K562 (cell line): ENCODE measurements around the gene ZNF791. TPM values are rescaled to one million over a fixed set of nuclear protein-coding genes. Genes with fewer than 3 reads are reported as not detected.

Experiments
- ATAC-seq: fragments of 200-7000 bp; cut with Tn5 transposase; 3 replicates; pipeline ENCODE4 v1.9.1; 2020; ENCODE audit warnings: moderate library complexity
- BruUV-seq: library from RNA; stranded (reverse); fragments of 400-500 nt; replicated peaks from 2 replicates; lab custom pipeline; 2021; lab: Mats Ljungman, UMichigan
- CTCF ChIA-PET: fragments of 300-600 bp; formaldehyde crosslinking; extraction: SDS; loops from one replicate; lab custom pipeline; 2021; ENCODE audit warnings: low intra/inter-chr PET ratio; lab: Yijun Ruan, JAX
- POLR2A ChIA-PET: fragments of 300-600, 350-650 bp; sonication (Branson Sonifier 250); formaldehyde crosslinking; extraction: SDS; loops from one replicate; lab custom pipeline; 2021; ENCODE audit warnings: antibody characterized with exemption, inconsistent platforms; lab: Yijun Ruan, JAX
- DNase-seq, 4 experiments: peaks; one replicate each; pipeline versions ENCODE4 v3.0.0 to v3.0.0-alpha.2; 2011 to 2018; ENCODE audit warnings: low spot score in 3 of 4, mixed read lengths in 3 of 4; ENCODE audit errors: extremely low read depth in 1 of 4
- FAIRE-seq: peaks from 2 replicates; lab custom pipeline; 2011; peaks lifted over from hg19 to GRCh38; lab: Jason Lieb, UNC
- H2AFZ ChIP-seq: 2 replicates; pipeline ENCODE4 v1.6.0; 2011; ENCODE audit warnings: low read depth, low read length, control low read depth, inconsistent platforms
- H3K27ac ChIP-seq: fragments of 200-600 bp; 3 replicates; pipeline ENCODE4 v1.8.0; 2011; ENCODE audit warnings: low read depth, mild to moderate bottlenecking, control low read depth, inconsistent platforms, low read length, moderate library complexity, mixed read lengths; ENCODE audit errors: extremely low read depth
- H3K27me3 ChIP-seq, 2 experiments: fragments of 300-600 bp in 1 of 2; 2 replicates in 1 of 2; 3 replicates in 1 of 2; pipeline versions ENCODE4 v1.6.0 to v1.8.0; 2011; ENCODE audit warnings: inconsistent platforms in 2 of 2, low read length in 2 of 2, mild to moderate bottlenecking in 1 of 2, mixed read lengths in 1 of 2, moderate library complexity in 1 of 2; ENCODE audit not compliant: control insufficient read depth in 2 of 2, insufficient read depth in 2 of 2
- H3K36me3 ChIP-seq: fragments of 300-600 bp; 3 replicates; pipeline ENCODE4 v1.8.0; 2011; ENCODE audit warnings: mild to moderate bottlenecking, low read length, inconsistent platforms; ENCODE audit not compliant: control insufficient read depth, insufficient read depth
- H3K4me1 ChIP-seq, 2 experiments: fragments of 200-600 bp in 1 of 2; replicated peaks in 1 of 2; 2 replicates in 1 of 2; 3 replicates in 1 of 2; pipeline versions ENCODE4 v1.5.1 to v1.8.0; 2011; ENCODE audit warnings: inconsistent platforms in 2 of 2, low read length in 2 of 2, mild to moderate bottlenecking in 1 of 2, mixed read lengths in 1 of 2, moderate library complexity in 1 of 2; ENCODE audit not compliant: control insufficient read depth in 2 of 2, insufficient read depth in 2 of 2
- H3K4me2 ChIP-seq: 2 replicates; pipeline ENCODE4 v1.6.1; 2011; ENCODE audit warnings: low read length, control low read depth, inconsistent platforms, mixed read lengths; ENCODE audit not compliant: insufficient read depth
- H3K4me3 ChIP-seq: fragments of 200-600 bp; sonication (generic), shearing (Covaris generic); 2 replicates; pipeline ENCODE4 v1.5.1; 2016; ENCODE audit warnings: control low read depth, inconsistent platforms
- H3K79me2 ChIP-seq: fragments of 200-600 bp; 3 replicates; pipeline ENCODE4 v1.8.0; 2011; ENCODE audit warnings: low read length, inconsistent platforms; ENCODE audit not compliant: control insufficient read depth, insufficient read depth
- H3K9ac ChIP-seq, 2 experiments: 2 replicates each; pipeline versions ENCODE4 v1.6.0 to v1.6.1; 2011; ENCODE audit warnings: low read depth in 2 of 2, low read length in 2 of 2, control low read depth in 1 of 2, inconsistent platforms in 1 of 2, mild to moderate bottlenecking in 1 of 2, mixed read lengths in 1 of 2; ENCODE audit not compliant: insufficient read depth in 1 of 2
- H3K9me1 ChIP-seq: one replicate; pipeline ENCODE4 v1.6.0; 2011; ENCODE audit warnings: inconsistent platforms, mild to moderate bottlenecking, low read length, moderate library complexity; ENCODE audit not compliant: control insufficient read depth, insufficient read depth
- H3K9me3 ChIP-seq: replicated peaks from 2 replicates; pipeline ENCODE4 v1.5.1; 2011; ENCODE audit warnings: low read depth, low read length, inconsistent platforms; ENCODE audit not compliant: control insufficient read depth, insufficient read depth
- H4K20me1 ChIP-seq: replicated peaks from 2 replicates; pipeline ENCODE4 v1.6.1; 2011; ENCODE audit warnings: low read length, inconsistent platforms, mixed read lengths; ENCODE audit not compliant: control insufficient read depth, insufficient read depth
- ELF1 ChIP-seq: fragments of 200-800 bp; sonication (Bioruptor generic); IDR thresholded peaks from 2 replicates; pipeline ENCODE4 v1.6.1; 2016; ENCODE audit warnings: missing genetic modification characterization, missing compliant biosample characterization
- FOXJ2 ChIP-seq: fragments of 200-800 bp; sonication (Bioruptor generic); IDR thresholded peaks from 2 replicates; pipeline ENCODE4 v1.6.1; 2016; ENCODE audit warnings: missing genetic modification characterization, missing compliant biosample characterization
- HMG20A ChIP-seq: fragments of 450-650 bp; formaldehyde crosslinking; conservative IDR thresholded peaks from 2 replicates; pipeline ENCODE4 v1.4.0; 2020; ENCODE audit warnings: mild to moderate bottlenecking, mixed read lengths
- MCM2 ChIP-seq: fragments of 450-650 bp; IDR thresholded peaks from 2 replicates; pipeline ENCODE4 v1.6.1; 2017; ENCODE audit warnings: low read depth, mild to moderate bottlenecking
- MEF2A ChIP-seq: IDR thresholded peaks from 2 replicates; pipeline ENCODE4 v1.6.1; 2011; ENCODE audit warnings: low read depth, mild to moderate bottlenecking, low read length, moderate library complexity; ENCODE audit not compliant: control insufficient read depth
- NKRF ChIP-seq: fragments of 450-650 bp; IDR thresholded peaks from 2 replicates; pipeline ENCODE4 v1.6.1; 2016; ENCODE audit warnings: borderline replicate concordance
- RBM22 ChIP-seq: fragments of 200-400 bp; formaldehyde crosslinking; IDR thresholded peaks from 2 replicates; pipeline ENCODE4 v1.6.1; 2018; ENCODE audit warnings: low read length, low read depth; ENCODE audit not compliant: poor library complexity, severe bottlenecking
- RCOR1 ChIP-seq, 2 experiments: IDR thresholded peaks; 2 replicates each; pipeline ENCODE4 v1.6.1; 2012; ENCODE audit warnings: low read depth in 2 of 2, low read length in 2 of 2, borderline replicate concordance in 1 of 2, improper control_type of control experiment in 1 of 2
- SETDB1 ChIP-seq: IDR thresholded peaks from one replicate; pipeline ENCODE4 v1.6.1; 2012; ENCODE audit warnings: low read length, control low read depth, inconsistent platforms
- TRIM24 ChIP-seq, 2 experiments: fragments of 450-650 bp; IDR thresholded peaks; 2 replicates each; pipeline ENCODE4 v1.6.1; 2016
- XRCC3 ChIP-seq: fragments of 450-650 bp; IDR thresholded peaks from 2 replicates; pipeline ENCODE4 v1.6.1; 2017; ENCODE audit warnings: mild to moderate bottlenecking, moderate library complexity
- ZBTB7A ChIP-seq: IDR thresholded peaks from 2 replicates; pipeline ENCODE4 v1.6.1; 2011; ENCODE audit warnings: low read depth, mild to moderate bottlenecking, low read length, moderate library complexity, borderline replicate concordance; ENCODE audit not compliant: control insufficient read depth
- ZNF124 ChIP-seq: sonication (generic); formaldehyde crosslinking; IDR thresholded peaks from 2 replicates; pipeline ENCODE4 v1.8.1; 2022; ENCODE audit warnings: missing genetic modification reagents
- ZNF274 ChIP-seq: IDR thresholded peaks from 2 replicates; pipeline ENCODE4 v1.6.1; 2011; ENCODE audit warnings: low read depth, mild to moderate bottlenecking, low read length, moderate library complexity, borderline replicate concordance
- ZNF311 ChIP-seq: fragments of 250-450 bp; sonication (Bioruptor Pico); IDR thresholded peaks from 2 replicates; pipeline ENCODE4 v1.4.0; 2020; ENCODE audit warnings: mild to moderate bottlenecking, moderate library complexity
- ZNF551 ChIP-seq: fragments of 250-450 bp; sonication (Bioruptor Pico); IDR thresholded peaks from 2 replicates; pipeline ENCODE4 v1.5.0; 2021; ENCODE audit warnings: mild to moderate bottlenecking, moderate library complexity
- ZNF77 ChIP-seq: fragments of 250-450 bp; sonication (Bioruptor Pico); IDR thresholded peaks from 2 replicates; pipeline ENCODE4 v1.5.0; 2020
- WGBS: fragments of 100-300 bp; shearing (Covaris generic); methylation state at CpG from one replicate; pipeline ENCODE4 v1.1.6; 2016; ENCODE audit warnings: low coverage, mixed read lengths; ENCODE audit not compliant: insufficient coverage; ENCODE audit errors: missing lambda C conversion rate; 5-methylcytosine and 5-hydroxymethylcytosine counted together
- in situ Hi-C: fragments of 300-500 bp; cut with MboI; formaldehyde crosslinking; loops from 4 replicates; pipeline ENCODE4 v1.15.0; 2018; ENCODE audit warnings: inconsistent platforms, mixed read lengths
- intact Hi-C: fragments of 100-400 bp; cut with micrococcal nuclease; formaldehyde crosslinking; loops from 2 replicates; pipeline ENCODE4 v1.14.2; 2022
- polyA plus RNA-seq, 8 experiments: library from polyadenylated mRNA; depleted of rRNA in 4 of 8; stranded (reverse) in 5 of 8; unstranded in 3 of 8; fragments of >200 nt; fragmentation: Nextera tagmentation in 2 of 8; fragmentation: Illumina TruSeq in 1 of 8; extraction: Ambion mirVana in 2 of 8; extraction: Trizol in 1 of 8; gene quantifications; 2 replicates each; pipeline versions ENCODE4 v1.2.1 to v1.2.3, GENCODE V29; 2011 to 2014; ENCODE audit warnings: inconsistent platforms in 1 of 8, missing spikeins in 1 of 8
- total RNA-seq, 7 experiments: library from RNA; depleted of rRNA in 6 of 7; stranded (reverse); fragments of >200 nt in 6 of 7; fragmentation: Illumina TruSeq in 2 of 7; extraction: Trizol in 2 of 7; gene quantifications; 2 replicates each; pipeline versions ENCODE4 v1.2.1 to v1.2.3, GENCODE V29; 2011 to 2021; ENCODE audit warnings: low replicate concordance in 1 of 7

The ZNF791 gene
- total and polyA plus RNA-seq, 9 of the 15 experiments (the other 6 are each of a cell fraction or from before 2014, with no cell fraction given), result 7.8 to 22.7 (median 13.1) TPM

DNA sequence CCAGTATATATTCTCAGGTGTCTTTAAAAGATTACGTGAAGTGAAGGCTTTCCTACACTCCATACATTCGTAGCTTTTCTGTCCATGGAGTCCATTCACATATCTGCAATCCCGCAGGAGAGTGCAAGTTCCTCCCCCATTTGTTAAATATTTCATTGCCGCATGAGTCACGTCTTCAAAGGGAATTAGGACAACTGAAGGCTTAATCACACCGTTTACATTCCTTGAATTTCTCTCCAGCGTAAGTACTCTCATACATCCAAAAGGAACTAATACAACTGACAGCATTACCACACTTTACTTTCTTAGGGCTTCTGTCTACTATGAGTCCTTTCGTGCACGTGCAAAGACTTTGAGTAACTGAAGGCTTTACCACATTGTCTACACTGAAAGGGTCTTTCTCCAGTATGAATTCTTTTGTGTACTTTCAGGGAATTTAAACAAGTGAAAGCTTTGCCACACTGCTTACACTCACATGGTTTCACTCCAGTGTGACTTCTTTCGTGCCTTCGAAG is 30.5 kb upstream of the ZNF791 start:
- ChIA-PET POLR2A (no interaction called here), CTCF (no interaction called here)
- Histone ChIP-seq H3K9ac (no peak overlapping the region), H3K27me3 (no peaks in the 10 kb centered on the region), H2AFZ (no peak overlapping the region), H3K4me1 (no peaks in the 10 kb centered on the region; a peak in 1 of 5 replicates), H3K79me2 (no peaks in the 10 kb centered on the region), H3K4me2 (no peak overlapping the region), H3K36me3 (peaks cover 19% of the 10 kb centered on the region), H3K9me3 (peaks cover 18% of the 10 kb centered on the region), H3K27ac (no peak overlapping the region), H3K9me1 (no peaks in the 10 kb centered on the region), H4K20me1 (no peaks in the 10 kb centered on the region), H3K4me3 (no peak overlapping the region)
- no peak for TF ChIP-seq HMG20A (CRISPR knock-in tag)
- TF ChIP-seq ZNF274, result 0 out of 2 replicates have a peak, but pooled peaks have one; percentile 20
- no TSS peak for BruUV-seq
- no peak for FAIRE-seq
- WGBS, result 91% methylated on average over 11 of the region's 11 CpGs
- intact Hi-C loops (no loop called here), in situ Hi-C loops (no loop called here)
- no peak for DNase-seq
- no peak for ATAC-seq

DNA sequence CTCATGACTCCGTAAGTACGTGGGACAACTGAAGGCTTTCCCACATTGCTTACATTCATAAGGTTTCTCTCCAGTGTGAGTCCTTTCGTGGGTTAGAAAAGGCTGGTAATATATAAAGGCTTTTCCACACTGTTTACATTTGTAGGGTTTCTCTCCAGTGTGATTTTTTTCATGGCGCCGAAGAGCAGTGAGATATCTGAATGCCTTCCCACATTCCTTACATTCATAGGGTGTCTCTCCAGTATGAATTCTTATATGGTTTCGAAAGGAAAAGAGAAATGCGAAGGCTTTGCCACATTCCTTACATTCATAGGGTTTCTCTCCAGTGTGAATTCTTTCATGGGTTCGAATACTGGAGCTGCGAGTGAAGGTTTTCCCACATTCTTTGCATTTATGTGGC is 29.6 kb upstream of the ZNF791 start:
- H3K36me3 ChIP-seq, result peaks cover 19% of the 10 kb centered on the region
- no peaks in the 10 kb centered on the region for H3K27me3 ChIP-seq
- ChIA-PET POLR2A (no interaction called here), CTCF (no interaction called here)
- no peak for DNase-seq
- in situ Hi-C loops, result no loop called here
- H2AFZ ChIP-seq, result no peak overlapping the region
- no peak for ATAC-seq
- no peaks in the 10 kb centered on the region for H4K20me1 ChIP-seq
- FAIRE-seq, result no peak
- H3K4me3 ChIP-seq, result no peak overlapping the region
- 88% methylated on average over 9 of the region's 9 CpGs for WGBS
- H3K79me2 ChIP-seq, result no peaks in the 10 kb centered on the region
- H3K9ac ChIP-seq, result no peak overlapping the region
- no peaks in the 10 kb centered on the region for H3K4me1 ChIP-seq
- no peak overlapping the region for H3K4me2 ChIP-seq
- no peak overlapping the region for H3K27ac ChIP-seq
- H3K9me1 ChIP-seq, result no peaks in the 10 kb centered on the region
- BruUV-seq, result no TSS peak
- intact Hi-C loops, result no loop called here
- peaks cover 18% of the 10 kb centered on the region for H3K9me3 ChIP-seq
- no peak for TF ChIP-seq NKRF
- TF ChIP-seq TRIM24 (IDR thresholded peaks at IDR 0.05), result 0 out of 4 replicates have a peak, but pooled peaks of 1 of the 2 experiments have one; percentile 44
- no peak for TF ChIP-seq MEF2A
- TF ChIP-seq FOXJ2, result no peak
- TF ChIP-seq RCOR1 (IDR thresholded peaks at IDR 0.05; ENCODE audit: borderline replicate concordance in 1 of 2, low read depth in 2 of 2, low read length in 2 of 2), result no peak
- no peak for TF ChIP-seq ZNF311 (CRISPR knock-in tag)
- no peak for TF ChIP-seq ZNF77 (CRISPR knock-in tag)
- TF ChIP-seq SETDB1, result no peak
- no peak for TF ChIP-seq ZBTB7A
- TF ChIP-seq RBM22, result no peak
- TF ChIP-seq ZNF124 (CRISPR knock-in tag), result no peak
- TF ChIP-seq XRCC3, result peak; percentile 45; the same call in 1 of the 2 replicates
- TF ChIP-seq ELF1 (tag), result no peak
- no peak for TF ChIP-seq MCM2
- no peak for TF ChIP-seq ZNF551 (CRISPR knock-in tag)
